K562 (cell line): ENCODE measurements around the gene SLC3A2. TPM values are rescaled to one million over a fixed set of nuclear protein-coding genes. Genes with fewer than 3 reads are reported as not detected.

Source experiments
- ATAC-seq: fragments of 200-7000 bp; cut with Tn5 transposase; 3 replicates; pipeline ENCODE4 v1.9.1; 2020; ENCODE audit warnings: moderate library complexity
- BruUV-seq: library from RNA; stranded (reverse); fragments of 400-500 nt; replicated peaks from 2 replicates; lab custom pipeline; 2021; lab: Mats Ljungman, UMichigan
- CTCF ChIA-PET: fragments of 300-600 bp; formaldehyde crosslinking; extraction: SDS; loops from one replicate; lab custom pipeline; 2021; ENCODE audit warnings: low intra/inter-chr PET ratio; lab: Yijun Ruan, JAX
- POLR2A ChIA-PET: fragments of 300-600, 350-650 bp; sonication (Branson Sonifier 250); formaldehyde crosslinking; extraction: SDS; loops from one replicate; lab custom pipeline; 2021; ENCODE audit warnings: antibody characterized with exemption, inconsistent platforms; lab: Yijun Ruan, JAX
- DNase-seq, 4 experiments: peaks; one replicate each; pipeline versions ENCODE4 v3.0.0 to v3.0.0-alpha.2; 2011 to 2018; ENCODE audit warnings: low spot score in 3 of 4, mixed read lengths in 3 of 4; ENCODE audit errors: extremely low read depth in 1 of 4
- FAIRE-seq: peaks from 2 replicates; lab custom pipeline; 2011; peaks lifted over from hg19 to GRCh38; lab: Jason Lieb, UNC
- H2AFZ ChIP-seq: 2 replicates; pipeline ENCODE4 v1.6.0; 2011; ENCODE audit warnings: low read depth, low read length, control low read depth, inconsistent platforms
- H3K27ac ChIP-seq: fragments of 200-600 bp; 3 replicates; pipeline ENCODE4 v1.8.0; 2011; ENCODE audit warnings: low read depth, mild to moderate bottlenecking, control low read depth, inconsistent platforms, low read length, moderate library complexity, mixed read lengths; ENCODE audit errors: extremely low read depth
- H3K27me3 ChIP-seq, 2 experiments: fragments of 300-600 bp in 1 of 2; 2 replicates in 1 of 2; 3 replicates in 1 of 2; pipeline versions ENCODE4 v1.6.0 to v1.8.0; 2011; ENCODE audit warnings: inconsistent platforms in 2 of 2, low read length in 2 of 2, mild to moderate bottlenecking in 1 of 2, mixed read lengths in 1 of 2, moderate library complexity in 1 of 2; ENCODE audit not compliant: control insufficient read depth in 2 of 2, insufficient read depth in 2 of 2
- H3K36me3 ChIP-seq: fragments of 300-600 bp; 3 replicates; pipeline ENCODE4 v1.8.0; 2011; ENCODE audit warnings: mild to moderate bottlenecking, low read length, inconsistent platforms; ENCODE audit not compliant: control insufficient read depth, insufficient read depth
- H3K4me1 ChIP-seq, 2 experiments: fragments of 200-600 bp in 1 of 2; replicated peaks in 1 of 2; 2 replicates in 1 of 2; 3 replicates in 1 of 2; pipeline versions ENCODE4 v1.5.1 to v1.8.0; 2011; ENCODE audit warnings: inconsistent platforms in 2 of 2, low read length in 2 of 2, mild to moderate bottlenecking in 1 of 2, mixed read lengths in 1 of 2, moderate library complexity in 1 of 2; ENCODE audit not compliant: control insufficient read depth in 2 of 2, insufficient read depth in 2 of 2
- H3K4me2 ChIP-seq: 2 replicates; pipeline ENCODE4 v1.6.1; 2011; ENCODE audit warnings: low read length, control low read depth, inconsistent platforms, mixed read lengths; ENCODE audit not compliant: insufficient read depth
- H3K4me3 ChIP-seq: fragments of 200-600 bp; sonication (generic), shearing (Covaris generic); 2 replicates; pipeline ENCODE4 v1.5.1; 2016; ENCODE audit warnings: control low read depth, inconsistent platforms
- H3K79me2 ChIP-seq: fragments of 200-600 bp; 3 replicates; pipeline ENCODE4 v1.8.0; 2011; ENCODE audit warnings: low read length, inconsistent platforms; ENCODE audit not compliant: control insufficient read depth, insufficient read depth
- H3K9ac ChIP-seq, 2 experiments: 2 replicates each; pipeline versions ENCODE4 v1.6.0 to v1.6.1; 2011; ENCODE audit warnings: low read depth in 2 of 2, low read length in 2 of 2, control low read depth in 1 of 2, inconsistent platforms in 1 of 2, mild to moderate bottlenecking in 1 of 2, mixed read lengths in 1 of 2; ENCODE audit not compliant: insufficient read depth in 1 of 2
- H3K9me1 ChIP-seq: one replicate; pipeline ENCODE4 v1.6.0; 2011; ENCODE audit warnings: inconsistent platforms, mild to moderate bottlenecking, low read length, moderate library complexity; ENCODE audit not compliant: control insufficient read depth, insufficient read depth
- H3K9me3 ChIP-seq: replicated peaks from 2 replicates; pipeline ENCODE4 v1.5.1; 2011; ENCODE audit warnings: low read depth, low read length, inconsistent platforms; ENCODE audit not compliant: control insufficient read depth, insufficient read depth
- H4K20me1 ChIP-seq: replicated peaks from 2 replicates; pipeline ENCODE4 v1.6.1; 2011; ENCODE audit warnings: low read length, inconsistent platforms, mixed read lengths; ENCODE audit not compliant: control insufficient read depth, insufficient read depth
- RBFOX2 ChIP-seq: fragments of 200-400 bp; formaldehyde crosslinking; IDR thresholded peaks from 2 replicates; pipeline ENCODE4 v1.6.1; 2017; ENCODE audit warnings: low read depth, mild to moderate bottlenecking, low read length, moderate library complexity
- ZNF398 ChIP-seq: fragments of 250-450 bp; sonication (Bioruptor Pico); IDR thresholded peaks from 2 replicates; pipeline ENCODE4 v1.8.0; 2021; ENCODE audit warnings: moderate library complexity, mild to moderate bottlenecking, inconsistent platforms
- whole genome bisulfite sequencing: fragments of 100-300 bp; shearing (Covaris generic); methylation state at CpG from one replicate; pipeline ENCODE4 v1.1.6; 2016; ENCODE audit warnings: low coverage, mixed read lengths; ENCODE audit not compliant: insufficient coverage; ENCODE audit errors: missing lambda C conversion rate; 5-methylcytosine and 5-hydroxymethylcytosine counted together
- in situ Hi-C: fragments of 300-500 bp; cut with MboI; formaldehyde crosslinking; loops from 4 replicates; pipeline ENCODE4 v1.15.0; 2018; ENCODE audit warnings: inconsistent platforms, mixed read lengths
- intact Hi-C: fragments of 100-400 bp; cut with micrococcal nuclease; formaldehyde crosslinking; loops from 2 replicates; pipeline ENCODE4 v1.14.2; 2022
- polyA plus RNA-seq, 8 experiments: library from polyadenylated mRNA; depleted of rRNA in 4 of 8; stranded (reverse) in 5 of 8; unstranded in 3 of 8; fragments of >200 nt; fragmentation: Nextera tagmentation in 2 of 8; fragmentation: Illumina TruSeq in 1 of 8; extraction: Ambion mirVana in 2 of 8; extraction: Trizol in 1 of 8; gene quantifications; 2 replicates each; pipeline versions ENCODE4 v1.2.1 to v1.2.3, GENCODE V29; 2011 to 2014; ENCODE audit warnings: inconsistent platforms in 1 of 8, missing spikeins in 1 of 8
- total RNA-seq, 7 experiments: library from RNA; depleted of rRNA in 6 of 7; stranded (reverse); fragments of >200 nt in 6 of 7; fragmentation: Illumina TruSeq in 2 of 7; extraction: Trizol in 2 of 7; gene quantifications; 2 replicates each; pipeline versions ENCODE4 v1.2.1 to v1.2.3, GENCODE V29; 2011 to 2021; ENCODE audit warnings: low replicate concordance in 1 of 7

The SLC3A2 gene
- total and polyA plus RNA-seq, 9 of the 15 experiments (the other 6 are each of a cell fraction or from before 2014, with no cell fraction given): 20.0 to 296 (median 214) TPM

GRCh38 chr11:62835336-62835735, 45.4 kb upstream of the SLC3A2 start:
- FAIRE-seq: no peak
- WGBS: 74% methylated on average over 7 of the region's 8 CpGs
- TF ChIP-seq ZNF398: no peak
- 0 out of 2 replicates have a peak, but pooled peaks have one; percentile 32 for TF ChIP-seq RBFOX2
- Histone ChIP-seq H3K9me3 (no peaks in the 10 kb centered on the region), H3K4me3 (no peak overlapping the region), H3K9ac (peak overlapping the region in 1 of 2 experiments; percentile 11; a peak in 1 of 4 replicates), H3K4me2 (no peak overlapping the region), H3K9me1 (no peaks in the 10 kb centered on the region), H3K27me3 (no peaks in the 10 kb centered on the region), H3K4me1 (peaks cover 6 to 27% of the 10 kb centered on the region in 2 experiments; a peak in 4 of 5 replicates), H4K20me1 (peaks cover 5% of the 10 kb centered on the region; the same call in 1 of the 2 replicates), H2AFZ (no peak overlapping the region), H3K36me3 (peaks cover 57% of the 10 kb centered on the region), H3K27ac (no peak overlapping the region), H3K79me2 (peaks cover 60% of the 10 kb centered on the region)
- intact Hi-C loops: no loop called here
- no peak for DNase-seq
- ChIA-PET POLR2A (interaction anchor here (0.8 to 4.4 kb wide), 4 partner anchors 17 to 234 kb away, joined by 3 to 53 read pairs (median 3); partner anchors contain the start of gene MTA2), CTCF (no interaction called here)
- ATAC-seq: no peak
- in situ Hi-C loops: no loop called here
- BruUV-seq: no TSS peak
